ENCODE results near the gene CYP2B6. TPM values are rescaled to one million over a fixed set of nuclear protein-coding genes. Genes with fewer than 3 reads are reported as not detected.
A peak's percentile ranks its signal among the peaks of the same experiment; 100 is the strongest.

Gene CYP2B6
- total RNA-seq (2021) (not detected in 2 replicates), Bru-seq, nascent RNA (not detected), BruChase-seq, experiment 1, labeled RNA remaining after a 2-hour chase (not detected), BruChase-seq, experiment 2, labeled RNA remaining after a 6-hour chase (percentile 3 among the genes with signal in this experiment)
- long read RNA-seq = 0 reads

GRCh38 chr19:40990972-40991381, at the start of gene CYP2B6:
Gene CYP2B6 (plus strand): TSS chr19:40991282. CDS start chr19:40991306, 24 bp downstream.
- Histone ChIP-seq H3K4me3 (ENCODE audit: low read depth, low read length, poor library complexity, severe bottlenecking) (no peak within 1 kb of the TSS), H3K27me3 (replicated peaks; ENCODE audit: insufficient read depth, low read depth, low read length, poor library complexity) (no peaks in the 10 kb centered on the region), H3K4me1 (ENCODE audit: insufficient read depth, low read length, poor library complexity, severe bottlenecking) (no peaks in the 10 kb centered on the region), H3K9me3 (ENCODE audit: low read depth, low read length, poor library complexity, severe bottlenecking) (no peaks in the 10 kb centered on the region), H3K27ac (ENCODE audit: low read depth, low read length, poor library complexity, severe bottlenecking) (no peak within 1 kb of the TSS), H3K36me3 (ENCODE audit: insufficient read depth, low read length, poor library complexity, severe bottlenecking) (no peaks in the 10 kb centered on the region)
- intact Hi-C loops (cut with micrococcal nuclease; ENCODE audit: unreplicated experiment) = no loop called here
- POLR2A ChIA-PET (ENCODE audit: low non-redundant PET) = no interaction called here
- no peak for TF ChIP-seq EZH2 (IDR thresholded peaks at IDR 0.05; ENCODE audit: borderline replicate concordance, low read depth, low read length, poor library complexity, severe bottlenecking)
- no peak for TF ChIP-seq CTCF (conservative IDR thresholded peaks at IDR 0.05; ENCODE audit: low read depth, low read length)
- CTCF ChIA-PET = no interaction called here
- DNase-seq (ENCODE audit: low spot score) = no peak
- BruUV-seq (replicated peaks) = no TSS peak

DNA sequence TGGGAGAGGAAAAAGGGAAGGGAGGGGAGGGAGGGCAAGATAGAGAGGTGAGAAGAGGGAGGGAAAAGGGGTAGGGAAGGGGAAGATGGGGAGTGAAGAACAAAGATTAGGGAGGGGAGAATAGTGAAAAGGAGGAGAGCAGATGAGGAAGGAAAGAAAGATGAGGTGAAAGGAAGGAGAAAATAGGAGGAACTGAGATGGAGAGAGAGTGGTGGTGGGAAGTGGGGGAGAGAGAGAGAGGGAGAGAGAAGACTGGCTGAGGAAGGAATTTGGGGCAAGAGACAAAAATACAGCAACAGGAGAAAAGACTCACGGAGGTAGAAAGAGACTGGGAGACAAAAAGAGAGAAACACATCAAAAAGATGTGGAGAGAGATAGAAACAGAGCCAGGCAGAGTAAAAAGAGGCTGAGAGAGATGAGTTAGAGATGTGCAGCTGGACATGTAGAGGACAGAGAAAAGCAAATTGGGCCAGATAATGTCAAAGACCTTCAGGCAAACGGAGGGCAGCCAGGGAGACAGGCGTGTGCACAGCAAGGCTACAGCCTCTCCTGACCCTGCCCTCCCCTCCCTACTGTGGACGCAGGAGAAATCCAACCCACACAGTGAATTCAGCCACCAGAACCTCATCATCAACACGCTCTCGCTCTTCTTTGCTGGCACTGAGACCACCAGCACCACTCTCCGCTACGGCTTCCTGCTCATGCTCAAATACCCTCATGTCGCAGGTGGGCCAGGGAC, 49.4 kb upstream of the CYP2B6 start:
- no peak for DNase-seq (ENCODE audit: low spot score)
- intact Hi-C loops (cut with micrococcal nuclease; ENCODE audit: unreplicated experiment) = no loop called here
- TF ChIP-seq EZH2 (IDR thresholded peaks at IDR 0.05; ENCODE audit: borderline replicate concordance, low read depth, low read length, poor library complexity, severe bottlenecking) (no peak), CTCF (conservative IDR thresholded peaks at IDR 0.05; ENCODE audit: low read depth, low read length) (no peak)
- H3K27me3 ChIP-seq (replicated peaks; ENCODE audit: insufficient read depth, low read depth, low read length, poor library complexity) = peaks cover 22% of the 10 kb centered on the region
- H3K9me3 ChIP-seq (ENCODE audit: low read depth, low read length, poor library complexity, severe bottlenecking) = no peaks in the 10 kb centered on the region
- BruUV-seq (replicated peaks) = no TSS peak
- H3K4me1 ChIP-seq (ENCODE audit: insufficient read depth, low read length, poor library complexity, severe bottlenecking) = no peaks in the 10 kb centered on the region
- no peak overlapping the region for H3K4me3 ChIP-seq (ENCODE audit: low read depth, low read length, poor library complexity, severe bottlenecking)
- H3K36me3 ChIP-seq (ENCODE audit: insufficient read depth, low read length, poor library complexity, severe bottlenecking) = no peaks in the 10 kb centered on the region
- H3K27ac ChIP-seq (ENCODE audit: low read depth, low read length, poor library complexity, severe bottlenecking) = no peak overlapping the region
- POLR2A ChIA-PET (ENCODE audit: low non-redundant PET) = no interaction called here
- CTCF ChIA-PET = interaction anchor here (0.7 kb wide), 1 partner anchor 1088 kb away, joined by 5 read pairs; no protein-coding TSS in a partner anchor

DNA sequence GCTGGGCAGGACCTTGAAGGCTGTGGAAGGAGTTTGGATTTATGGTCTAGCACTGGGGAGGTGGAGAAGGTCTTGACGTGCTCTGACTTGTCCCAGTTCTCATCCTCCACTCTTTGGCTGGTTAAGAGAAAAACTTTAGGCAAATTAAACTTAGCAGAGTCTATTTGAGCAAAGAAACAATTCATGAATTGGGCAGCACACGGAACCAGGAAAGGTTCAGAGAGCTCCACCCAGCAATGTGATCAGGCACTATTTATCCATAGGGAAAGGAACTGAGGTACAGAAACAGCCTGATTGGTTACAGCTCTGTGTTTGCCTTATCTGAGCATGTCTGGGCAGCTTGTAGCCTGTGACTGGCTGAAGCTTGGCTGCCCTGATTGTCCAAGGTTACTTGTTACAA, 45.4 kb upstream of the CYP2B6 start:
- Histone ChIP-seq H3K9me3 (ENCODE audit: low read depth, low read length, poor library complexity, severe bottlenecking) (no peaks in the 10 kb centered on the region), H3K4me3 (ENCODE audit: low read depth, low read length, poor library complexity, severe bottlenecking) (no peak overlapping the region), H3K36me3 (ENCODE audit: insufficient read depth, low read length, poor library complexity, severe bottlenecking) (no peaks in the 10 kb centered on the region), H3K27ac (ENCODE audit: low read depth, low read length, poor library complexity, severe bottlenecking) (no peak overlapping the region), H3K4me1 (ENCODE audit: insufficient read depth, low read length, poor library complexity, severe bottlenecking) (no peaks in the 10 kb centered on the region), H3K27me3 (replicated peaks; ENCODE audit: insufficient read depth, low read depth, low read length, poor library complexity) (peaks cover 21% of the 10 kb centered on the region)
- ChIA-PET CTCF (no interaction called here), POLR2A (ENCODE audit: low non-redundant PET) (no interaction called here)
- no TSS peak for BruUV-seq (replicated peaks)
- DNase-seq (ENCODE audit: low spot score) = no peak
- TF ChIP-seq EZH2 (IDR thresholded peaks at IDR 0.05; ENCODE audit: borderline replicate concordance, low read depth, low read length, poor library complexity, severe bottlenecking) = no peak
- intact Hi-C loops (cut with micrococcal nuclease; ENCODE audit: unreplicated experiment) = no loop called here
